K562 (cell line): Measurements from ENCODE around the gene SCMH1. TPM values are rescaled to one million over a fixed set of nuclear protein-coding genes. Genes with fewer than 3 reads are reported as not detected.

Experiments used
- ARID2 ChIP-seq: fragments of 450-650 bp; IDR thresholded peaks from 2 replicates; pipeline ENCODE4 v1.6.1; 2017; ENCODE audit warnings: antibody characterized with exemption, mild to moderate bottlenecking
- CBFB ChIP-seq: sonication (generic); formaldehyde crosslinking; IDR thresholded peaks from 2 replicates; pipeline ENCODE4 v1.4.0; 2020; ENCODE audit warnings: mild to moderate bottlenecking, missing genetic modification reagents
- DMBX1 ChIP-seq: fragments of 250-450 bp; sonication (Bioruptor Pico); IDR thresholded peaks from 2 replicates; pipeline ENCODE4 v1.8.0; 2022; ENCODE audit warnings: inconsistent platforms, mild to moderate bottlenecking, moderate library complexity, borderline replicate concordance
- FOXJ3 ChIP-seq: sonication (generic); formaldehyde crosslinking; IDR thresholded peaks from 2 replicates; pipeline ENCODE4 v1.4.0; 2020; ENCODE audit warnings: mild to moderate bottlenecking, missing genetic modification reagents
- GATA2 ChIP-seq: sonication (generic); formaldehyde crosslinking; IDR thresholded peaks from 2 replicates; pipeline ENCODE4 v1.4.0; 2020; ENCODE audit warnings: mild to moderate bottlenecking, missing genetic modification reagents
- GTF2F1 ChIP-seq: IDR thresholded peaks from 2 replicates; pipeline ENCODE4 v1.6.1; 2011; ENCODE audit warnings: low read depth, low read length, improper control_type of control experiment
- HNRNPH1 ChIP-seq: fragments of 200-400 bp; formaldehyde crosslinking; optimal IDR thresholded peaks from 2 replicates; pipeline ENCODE3; 2017; ENCODE audit warnings: low read depth, mild to moderate bottlenecking, low read length, moderate library complexity
- KLF1 ChIP-seq: fragments of 450-650 bp; IDR thresholded peaks from 2 replicates; pipeline ENCODE4 v1.6.1; 2016; ENCODE audit warnings: missing genetic modification characterization, missing compliant biosample characterization
- LARP7 ChIP-seq: fragments of 450-650 bp; IDR thresholded peaks from 2 replicates; pipeline ENCODE4 v1.6.1; 2016
- MCM5 ChIP-seq: fragments of 450-650 bp; IDR thresholded peaks from 2 replicates; pipeline ENCODE4 v1.6.1; 2016; ENCODE audit warnings: low read depth
- NFATC3 ChIP-seq: fragments of 450-650 bp; IDR thresholded peaks from 2 replicates; pipeline ENCODE4 v1.6.1; 2017; ENCODE audit warnings: mild to moderate bottlenecking
- NFYB ChIP-seq: IDR thresholded peaks from 2 replicates; pipeline ENCODE4 v1.6.1; 2011; ENCODE audit warnings: mild to moderate bottlenecking, moderate library complexity; ENCODE audit not compliant: insufficient read length; ENCODE audit errors: extremely low read depth
- POLR2G ChIP-seq: fragments of 200-400 bp; formaldehyde crosslinking; IDR thresholded peaks from 2 replicates; pipeline ENCODE4 v1.6.1; 2017; ENCODE audit warnings: low read depth, mild to moderate bottlenecking, antibody characterized with exemption, low read length, moderate library complexity
- SAFB2 ChIP-seq: fragments of 200-400 bp; formaldehyde crosslinking; IDR thresholded peaks from 2 replicates; pipeline ENCODE4 v1.6.1; 2018; ENCODE audit warnings: borderline replicate concordance, low read length, low read depth, moderate library complexity; ENCODE audit not compliant: severe bottlenecking
- TAF15 ChIP-seq: fragments of 200-400 bp; formaldehyde crosslinking; IDR thresholded peaks from 2 replicates; pipeline ENCODE4 v1.6.1; 2017; ENCODE audit warnings: mild to moderate bottlenecking, low read depth, low read length, moderate library complexity
- polyA plus RNA-seq, 8 experiments: library from polyadenylated mRNA; depleted of rRNA in 4 of 8; stranded (reverse) in 5 of 8; unstranded in 3 of 8; fragments of >200 nt; fragmentation: Nextera tagmentation in 2 of 8; fragmentation: Illumina TruSeq in 1 of 8; extraction: Ambion mirVana in 2 of 8; extraction: Trizol in 1 of 8; gene quantifications; 2 replicates each; pipeline versions ENCODE4 v1.2.1 to v1.2.3, GENCODE V29; 2011 to 2014; ENCODE audit warnings: inconsistent platforms in 1 of 8, missing spikeins in 1 of 8
- total RNA-seq, 7 experiments: library from RNA; depleted of rRNA in 6 of 7; stranded (reverse); fragments of >200 nt in 6 of 7; fragmentation: Illumina TruSeq in 2 of 7; extraction: Trizol in 2 of 7; gene quantifications; 2 replicates each; pipeline versions ENCODE4 v1.2.1 to v1.2.3, GENCODE V29; 2011 to 2021; ENCODE audit warnings: low replicate concordance in 1 of 7
- TF ChIP-seq, protein P1 (sequence below): sonication (generic); formaldehyde crosslinking; IDR thresholded peaks from 2 replicates; pipeline ENCODE4 v1.8.0; 2022; ENCODE audit warnings: mild to moderate bottlenecking, missing genetic modification reagents
- TF ChIP-seq, protein P2 (sequence below): fragments of 450-650 bp; formaldehyde crosslinking; IDR thresholded peaks from 2 replicates; pipeline ENCODE4 v1.4.0; 2022; ENCODE audit warnings: missing genetic modification characterization
- TF ChIP-seq, protein P3 (sequence below): fragments of 450-650 bp; formaldehyde crosslinking; IDR thresholded peaks from 2 replicates; pipeline ENCODE4 v1.4.0; 2022; ENCODE audit warnings: mild to moderate bottlenecking, moderate library complexity
- TF ChIP-seq, protein P4 (sequence below): sonication (generic); formaldehyde crosslinking; IDR thresholded peaks from 2 replicates; pipeline ENCODE4 v1.8.1; 2022; ENCODE audit warnings: missing genetic modification reagents
- TF ChIP-seq, protein P5 (sequence below): fragments of 250-450 bp; sonication (Bioruptor Pico); IDR thresholded peaks from 2 replicates; pipeline ENCODE4 v1.8.0; 2022; ENCODE audit warnings: moderate library complexity, mild to moderate bottlenecking, inconsistent platforms

SCMH1 gene
- total and polyA plus RNA-seq, 9 of the 15 experiments (the other 6 are each of a cell fraction or from before 2014, with no cell fraction given) = 8.5 to 37.0 (median 26.8) TPM

DNA sequence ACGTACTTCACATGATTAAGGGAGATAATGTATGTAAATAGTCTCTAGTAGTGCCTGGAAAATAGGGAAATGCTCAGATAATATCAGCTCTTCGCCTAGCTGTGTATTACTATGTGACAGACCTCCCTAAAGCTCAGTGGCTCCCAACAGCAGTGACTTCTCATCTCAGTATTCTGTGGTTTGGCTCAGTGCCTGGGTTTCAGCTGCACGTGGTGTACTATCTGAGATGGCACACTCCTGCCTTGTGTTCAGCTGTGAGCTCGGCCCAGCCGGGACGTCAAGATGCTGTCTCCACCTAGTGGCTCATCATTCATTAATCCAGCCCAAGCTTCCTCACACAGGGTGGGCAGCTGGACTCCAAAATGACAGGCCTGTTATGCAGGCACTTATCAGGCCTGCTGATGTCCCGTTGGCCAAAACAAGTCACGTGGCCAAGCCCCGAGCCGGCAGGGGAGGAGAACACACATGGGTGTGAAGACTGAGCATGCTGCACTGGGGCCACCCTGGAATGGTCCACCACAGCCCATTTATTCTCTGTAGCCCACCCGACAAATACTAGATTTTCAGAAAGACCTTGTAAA is 238.4 kb downstream of the SCMH1 start (continued):
- TF ChIP-seq, protein P1, sequence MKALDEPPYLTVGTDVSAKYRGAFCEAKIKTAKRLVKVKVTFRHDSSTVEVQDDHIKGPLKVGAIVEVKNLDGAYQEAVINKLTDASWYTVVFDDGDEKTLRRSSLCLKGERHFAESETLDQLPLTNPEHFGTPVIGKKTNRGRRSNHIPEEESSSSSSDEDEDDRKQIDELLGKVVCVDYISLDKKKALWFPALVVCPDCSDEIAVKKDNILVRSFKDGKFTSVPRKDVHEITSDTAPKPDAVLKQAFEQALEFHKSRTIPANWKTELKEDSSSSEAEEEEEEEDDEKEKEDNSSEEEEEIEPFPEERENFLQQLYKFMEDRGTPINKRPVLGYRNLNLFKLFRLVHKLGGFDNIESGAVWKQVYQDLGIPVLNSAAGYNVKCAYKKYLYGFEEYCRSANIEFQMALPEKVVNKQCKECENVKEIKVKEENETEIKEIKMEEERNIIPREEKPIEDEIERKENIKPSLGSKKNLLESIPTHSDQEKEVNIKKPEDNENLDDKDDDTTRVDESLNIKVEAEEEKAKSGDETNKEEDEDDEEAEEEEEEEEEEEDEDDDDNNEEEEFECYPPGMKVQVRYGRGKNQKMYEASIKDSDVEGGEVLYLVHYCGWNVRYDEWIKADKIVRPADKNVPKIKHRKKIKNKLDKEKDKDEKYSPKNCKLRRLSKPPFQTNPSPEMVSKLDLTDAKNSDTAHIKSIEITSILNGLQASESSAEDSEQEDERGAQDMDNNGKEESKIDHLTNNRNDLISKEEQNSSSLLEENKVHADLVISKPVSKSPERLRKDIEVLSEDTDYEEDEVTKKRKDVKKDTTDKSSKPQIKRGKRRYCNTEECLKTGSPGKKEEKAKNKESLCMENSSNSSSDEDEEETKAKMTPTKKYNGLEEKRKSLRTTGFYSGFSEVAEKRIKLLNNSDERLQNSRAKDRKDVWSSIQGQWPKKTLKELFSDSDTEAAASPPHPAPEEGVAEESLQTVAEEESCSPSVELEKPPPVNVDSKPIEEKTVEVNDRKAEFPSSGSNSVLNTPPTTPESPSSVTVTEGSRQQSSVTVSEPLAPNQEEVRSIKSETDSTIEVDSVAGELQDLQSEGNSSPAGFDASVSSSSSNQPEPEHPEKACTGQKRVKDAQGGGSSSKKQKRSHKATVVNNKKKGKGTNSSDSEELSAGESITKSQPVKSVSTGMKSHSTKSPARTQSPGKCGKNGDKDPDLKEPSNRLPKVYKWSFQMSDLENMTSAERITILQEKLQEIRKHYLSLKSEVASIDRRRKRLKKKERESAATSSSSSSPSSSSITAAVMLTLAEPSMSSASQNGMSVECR (CRISPR knock-in tag) = peak; percentile 99
- TF ChIP-seq GATA2 (CRISPR knock-in tag) (peak; percentile 98), HNRNPH1 (no peak), FOXJ3 (CRISPR knock-in tag) (no peak), SAFB2 (no peak), LARP7 (no peak), TAF15 (no peak), GTF2F1 (no peak), CBFB (CRISPR knock-in tag) (peak; percentile 100), ARID2 (no peak), DMBX1 (CRISPR knock-in tag) (peak; percentile 80), KLF1 (tag) (no peak), NFATC3 (no peak), POLR2G (no peak), MCM5 (no peak), NFYB (peak; percentile 31)
- TF ChIP-seq, protein P2, sequence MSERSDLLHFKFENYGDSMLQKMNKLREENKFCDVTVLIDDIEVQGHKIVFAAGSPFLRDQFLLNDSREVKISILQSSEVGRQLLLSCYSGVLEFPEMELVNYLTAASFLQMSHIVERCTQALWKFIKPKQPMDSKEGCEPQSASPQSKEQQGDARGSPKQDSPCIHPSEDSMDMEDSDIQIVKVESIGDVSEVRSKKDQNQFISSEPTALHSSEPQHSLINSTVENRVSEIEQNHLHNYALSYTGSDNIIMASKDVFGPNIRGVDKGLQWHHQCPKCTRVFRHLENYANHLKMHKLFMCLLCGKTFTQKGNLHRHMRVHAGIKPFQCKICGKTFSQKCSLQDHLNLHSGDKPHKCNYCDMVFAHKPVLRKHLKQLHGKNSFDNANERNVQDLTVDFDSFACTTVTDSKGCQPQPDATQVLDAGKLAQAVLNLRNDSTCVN (CRISPR knock-in tag) = no peak
- TF ChIP-seq, protein P3, sequence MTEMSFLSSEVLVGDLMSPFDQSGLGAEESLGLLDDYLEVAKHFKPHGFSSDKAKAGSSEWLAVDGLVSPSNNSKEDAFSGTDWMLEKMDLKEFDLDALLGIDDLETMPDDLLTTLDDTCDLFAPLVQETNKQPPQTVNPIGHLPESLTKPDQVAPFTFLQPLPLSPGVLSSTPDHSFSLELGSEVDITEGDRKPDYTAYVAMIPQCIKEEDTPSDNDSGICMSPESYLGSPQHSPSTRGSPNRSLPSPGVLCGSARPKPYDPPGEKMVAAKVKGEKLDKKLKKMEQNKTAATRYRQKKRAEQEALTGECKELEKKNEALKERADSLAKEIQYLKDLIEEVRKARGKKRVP (CRISPR knock-in tag) = no peak
- TF ChIP-seq, protein P4, sequence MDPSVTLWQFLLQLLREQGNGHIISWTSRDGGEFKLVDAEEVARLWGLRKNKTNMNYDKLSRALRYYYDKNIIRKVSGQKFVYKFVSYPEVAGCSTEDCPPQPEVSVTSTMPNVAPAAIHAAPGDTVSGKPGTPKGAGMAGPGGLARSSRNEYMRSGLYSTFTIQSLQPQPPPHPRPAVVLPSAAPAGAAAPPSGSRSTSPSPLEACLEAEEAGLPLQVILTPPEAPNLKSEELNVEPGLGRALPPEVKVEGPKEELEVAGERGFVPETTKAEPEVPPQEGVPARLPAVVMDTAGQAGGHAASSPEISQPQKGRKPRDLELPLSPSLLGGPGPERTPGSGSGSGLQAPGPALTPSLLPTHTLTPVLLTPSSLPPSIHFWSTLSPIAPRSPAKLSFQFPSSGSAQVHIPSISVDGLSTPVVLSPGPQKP (CRISPR knock-in tag) = no peak
- TF ChIP-seq, protein P5, sequence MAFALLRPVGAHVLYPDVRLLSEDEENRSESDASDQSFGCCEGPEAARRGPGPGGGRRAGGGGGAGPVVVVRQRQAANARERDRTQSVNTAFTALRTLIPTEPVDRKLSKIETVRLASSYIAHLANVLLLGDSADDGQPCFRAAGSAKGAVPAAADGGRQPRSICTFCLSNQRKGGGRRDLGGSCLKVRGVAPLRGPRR (CRISPR knock-in tag) = no peak
